ENCODE data around the gene LYPD5.

DNA sequence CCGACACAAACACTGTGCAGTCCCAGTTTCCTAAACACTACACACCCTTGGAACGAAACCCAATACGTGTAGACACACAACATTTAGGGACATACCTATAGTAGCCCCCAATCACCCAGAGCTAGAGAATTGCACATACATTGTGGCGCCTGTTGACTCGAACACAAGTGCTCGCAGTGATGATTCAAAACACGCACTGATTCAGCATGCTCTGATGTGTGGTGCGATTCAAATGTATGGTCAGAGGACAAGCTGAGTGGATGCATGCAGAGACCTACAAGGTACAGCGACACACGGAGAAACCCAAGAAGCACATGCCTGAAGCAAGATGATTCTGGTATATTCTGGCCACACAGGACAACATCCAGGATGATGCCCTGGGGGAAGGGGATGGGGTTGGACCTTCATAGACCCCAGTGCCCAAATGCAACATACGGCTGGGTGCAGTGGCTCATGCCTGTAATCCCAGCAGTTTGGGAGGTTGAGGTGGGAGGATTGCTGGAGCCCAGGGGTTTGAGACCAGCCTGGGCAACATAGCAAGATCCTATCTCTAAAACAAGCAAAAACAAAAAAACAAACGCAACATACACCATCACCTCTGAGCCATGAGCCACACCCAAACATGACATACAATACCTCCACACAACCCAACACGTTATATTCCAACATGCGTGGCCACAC is 20.5 kb downstream of the LYPD5 start:
- TF ChIP-seq, protein P1, sequence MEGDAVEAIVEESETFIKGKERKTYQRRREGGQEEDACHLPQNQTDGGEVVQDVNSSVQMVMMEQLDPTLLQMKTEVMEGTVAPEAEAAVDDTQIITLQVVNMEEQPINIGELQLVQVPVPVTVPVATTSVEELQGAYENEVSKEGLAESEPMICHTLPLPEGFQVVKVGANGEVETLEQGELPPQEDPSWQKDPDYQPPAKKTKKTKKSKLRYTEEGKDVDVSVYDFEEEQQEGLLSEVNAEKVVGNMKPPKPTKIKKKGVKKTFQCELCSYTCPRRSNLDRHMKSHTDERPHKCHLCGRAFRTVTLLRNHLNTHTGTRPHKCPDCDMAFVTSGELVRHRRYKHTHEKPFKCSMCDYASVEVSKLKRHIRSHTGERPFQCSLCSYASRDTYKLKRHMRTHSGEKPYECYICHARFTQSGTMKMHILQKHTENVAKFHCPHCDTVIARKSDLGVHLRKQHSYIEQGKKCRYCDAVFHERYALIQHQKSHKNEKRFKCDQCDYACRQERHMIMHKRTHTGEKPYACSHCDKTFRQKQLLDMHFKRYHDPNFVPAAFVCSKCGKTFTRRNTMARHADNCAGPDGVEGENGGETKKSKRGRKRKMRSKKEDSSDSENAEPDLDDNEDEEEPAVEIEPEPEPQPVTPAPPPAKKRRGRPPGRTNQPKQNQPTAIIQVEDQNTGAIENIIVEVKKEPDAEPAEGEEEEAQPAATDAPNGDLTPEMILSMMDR (IDR thresholded peaks at IDR 0.05), result no peak
- TF ChIP-seq POLR2A (IDR thresholded peaks at IDR 0.05), result no peak

Data from testis (tissue), 2 donors.